ENCODE data around the gene KCTD8.

KCTD8 gene

DNA sequence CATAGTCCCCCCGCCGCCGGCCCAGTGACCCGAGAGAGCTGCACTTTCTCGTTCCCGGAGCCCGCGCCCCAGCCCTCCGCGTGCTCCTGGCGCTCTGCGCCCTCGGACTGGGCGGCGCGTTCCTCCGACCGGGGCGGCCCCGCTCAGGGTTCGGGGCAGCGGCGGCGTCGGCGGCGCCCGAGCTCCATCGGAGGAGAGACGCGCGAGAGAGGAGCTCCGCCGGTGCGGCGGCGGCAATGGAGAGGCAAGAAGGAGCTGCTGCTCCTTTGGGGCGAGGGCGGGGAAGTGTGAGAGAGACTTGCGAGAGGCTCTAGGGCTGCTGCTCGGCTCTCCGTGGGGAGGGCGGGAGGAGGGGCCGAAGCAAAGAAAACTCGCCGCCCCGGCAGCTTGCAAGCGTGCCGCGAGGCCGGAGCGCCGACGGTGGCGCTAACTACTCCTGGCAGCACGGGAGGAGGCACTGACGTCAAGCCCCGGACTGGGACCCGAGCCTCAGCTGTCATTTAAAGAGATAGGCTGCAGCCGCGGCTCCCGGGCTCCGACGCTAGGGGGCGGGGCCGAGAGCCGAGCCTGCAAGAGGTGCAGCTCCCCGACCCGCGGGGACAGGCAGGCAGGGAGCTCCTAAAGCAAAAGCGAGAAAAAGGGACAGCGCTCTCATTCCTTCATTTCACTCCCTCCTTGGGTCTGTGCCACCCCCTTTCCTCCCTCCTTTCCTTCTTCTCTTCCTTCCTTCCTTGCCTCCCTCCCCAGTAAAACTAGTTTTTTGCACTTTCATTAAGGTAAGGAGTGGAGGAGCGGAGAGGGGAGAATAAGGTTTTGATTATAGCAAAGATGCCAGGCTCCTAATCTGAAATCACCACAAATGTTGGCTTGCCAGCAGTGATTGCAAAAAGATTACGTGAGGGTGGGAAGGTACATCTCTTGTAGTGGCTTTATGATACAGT lies at the start of gene KCTD8:
Gene KCTD8, minus strand, starts transcription at position 289 of the 941 bp plus-strand sequence.
- H3K4me3 Mint-ChIP-seq = peak within 1 kb of the TSS; percentile 48
- no peaks in the 10 kb centered on the region for H3K4me1 Mint-ChIP-seq
- peaks cover 3% of the 10 kb centered on the region for H3K9me3 Mint-ChIP-seq
- ATAC-seq (peak; percentile 80), DNase-seq (ENCODE audit: low spot score in 2 of 2) (peak in 1 of 2 donors; percentile 58)
- H3K27ac Mint-ChIP-seq = no peak within 1 kb of the TSS
- H3K36me3 Mint-ChIP-seq = no peaks in the 10 kb centered on the region

DNA sequence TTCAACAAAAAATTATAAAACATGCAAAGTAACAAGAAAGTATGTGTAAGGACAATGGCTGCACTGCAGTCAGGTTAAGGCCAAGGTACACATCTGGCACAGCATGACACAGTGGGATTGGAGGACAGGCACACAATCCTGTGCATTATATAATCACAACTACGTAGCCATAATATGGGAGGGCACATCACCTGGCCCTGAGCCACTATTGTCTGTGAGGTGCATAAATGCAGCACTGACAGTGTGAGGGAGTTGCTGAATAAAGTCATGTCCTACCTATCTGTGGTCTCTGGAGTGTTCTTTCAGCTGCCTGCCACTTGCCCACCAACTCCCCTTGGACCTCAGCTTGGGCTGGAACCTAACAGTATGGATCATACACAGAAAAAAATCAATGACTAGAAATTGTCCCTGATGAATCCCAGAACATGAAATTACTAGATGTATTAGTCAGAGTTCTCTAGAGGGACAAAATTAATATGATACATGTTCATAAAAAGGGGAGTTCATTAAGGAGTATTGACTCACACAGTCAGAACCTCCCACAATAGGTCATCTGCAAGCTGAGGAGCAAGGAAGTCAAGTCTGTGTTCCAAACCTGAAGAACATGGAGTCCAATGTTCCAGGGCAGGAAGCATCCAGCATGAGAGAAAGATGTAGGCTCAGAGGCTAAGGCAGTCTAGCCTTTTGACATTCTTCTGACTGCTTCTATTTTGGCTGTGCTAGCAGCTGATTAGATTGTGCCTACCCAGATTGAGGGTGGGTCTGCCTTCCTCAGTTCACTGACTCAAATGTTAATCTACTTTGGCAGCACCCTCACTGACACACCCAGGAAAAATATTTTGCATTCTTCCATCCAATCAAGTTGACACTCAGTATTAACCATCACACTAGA lies 46.4 kb upstream of the KCTD8 start:
- Mint-ChIP-seq H3K4me1 (no peaks in the 10 kb centered on the region), H3K27ac (no peak overlapping the region), H3K9me3 (peaks cover 5% of the 10 kb centered on the region), H3K4me3 (no peak overlapping the region), H3K36me3 (no peaks in the 10 kb centered on the region)
- DNase-seq (ENCODE audit: low spot score in 2 of 2) (no peak), ATAC-seq (no peak)

DNA sequence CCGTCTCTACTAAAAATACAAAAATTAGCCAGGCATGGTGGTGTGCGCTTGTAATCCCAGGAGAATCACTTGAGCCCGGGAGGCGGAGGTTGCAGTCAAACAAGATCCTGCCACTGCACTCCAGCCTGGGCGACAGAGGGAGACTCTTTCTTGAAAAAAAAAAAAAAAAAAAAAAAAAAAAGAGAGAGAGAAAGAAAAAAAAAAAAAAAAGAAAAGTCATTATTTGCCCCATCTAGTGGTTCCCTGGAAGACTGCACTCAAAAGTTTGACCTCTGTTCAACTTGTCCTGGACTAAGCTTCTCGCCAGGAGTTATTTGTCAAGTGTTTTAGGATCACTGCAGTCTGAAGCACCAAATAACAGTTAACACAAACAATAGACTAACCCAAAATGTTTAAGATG lies 45.3 kb upstream of the KCTD8 start:
- H3K36me3 Mint-ChIP-seq = no peaks in the 10 kb centered on the region
- H3K4me3 Mint-ChIP-seq = no peak overlapping the region
- no peak overlapping the region for H3K27ac Mint-ChIP-seq
- ATAC-seq (no peak), DNase-seq (ENCODE audit: low spot score in 2 of 2) (no peak)
- no peaks in the 10 kb centered on the region for H3K9me3 Mint-ChIP-seq
- H3K4me1 Mint-ChIP-seq = no peaks in the 10 kb centered on the region

DNA sequence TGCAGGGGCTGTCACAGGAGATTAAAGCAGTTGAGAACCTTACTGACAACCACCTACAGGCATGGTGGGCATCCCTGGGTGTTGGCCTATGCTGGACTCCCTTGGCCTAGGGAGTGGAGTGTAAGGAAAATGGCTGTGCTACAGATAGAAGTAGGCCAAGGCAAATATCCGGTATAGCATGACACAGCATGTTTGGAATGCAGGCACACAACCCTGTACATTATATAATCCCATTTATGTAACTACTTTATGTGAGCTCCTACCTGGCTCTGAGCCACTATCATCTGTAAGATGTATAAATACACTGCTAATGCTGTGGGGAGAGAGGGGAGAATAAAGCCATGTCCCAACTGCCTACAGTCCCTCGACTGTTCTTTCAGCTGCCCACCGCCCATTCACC lies 38.7 kb upstream of the KCTD8 start:
- no peak for DNase-seq (ENCODE audit: low spot score in 2 of 2)
- H3K9me3 Mint-ChIP-seq = peaks cover 9% of the 10 kb centered on the region
- no peak overlapping the region for H3K27ac Mint-ChIP-seq
- H3K4me1 Mint-ChIP-seq = no peaks in the 10 kb centered on the region
- H3K36me3 Mint-ChIP-seq = no peaks in the 10 kb centered on the region
- ATAC-seq = no peak
- H3K4me3 Mint-ChIP-seq = no peak overlapping the region

DNA sequence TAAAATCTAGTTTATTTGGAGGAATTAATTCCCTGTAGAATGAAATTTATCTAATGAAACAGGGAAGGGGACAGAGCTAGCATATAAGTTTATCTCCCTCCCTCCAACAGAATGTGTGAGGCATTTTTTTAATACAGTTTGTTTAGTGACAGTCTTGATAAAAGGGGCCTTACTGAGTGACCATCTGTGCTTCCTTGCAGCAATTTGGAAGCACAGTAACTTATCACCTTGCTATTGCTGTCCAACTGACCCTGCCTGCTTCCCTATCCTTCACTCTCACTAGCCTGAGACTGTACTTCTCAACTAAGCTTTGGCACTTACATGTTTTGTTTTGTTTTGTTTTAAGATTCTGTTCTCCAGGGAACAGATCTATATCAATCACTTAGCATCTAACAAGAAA lies 31.1 kb upstream of the KCTD8 start:
- Mint-ChIP-seq H3K27ac (no peak overlapping the region), H3K4me1 (no peaks in the 10 kb centered on the region), H3K9me3 (peaks cover 12% of the 10 kb centered on the region), H3K4me3 (no peak overlapping the region), H3K36me3 (no peaks in the 10 kb centered on the region)
- DNase-seq (ENCODE audit: low spot score in 2 of 2) (no peak), ATAC-seq (no peak)

DNA sequence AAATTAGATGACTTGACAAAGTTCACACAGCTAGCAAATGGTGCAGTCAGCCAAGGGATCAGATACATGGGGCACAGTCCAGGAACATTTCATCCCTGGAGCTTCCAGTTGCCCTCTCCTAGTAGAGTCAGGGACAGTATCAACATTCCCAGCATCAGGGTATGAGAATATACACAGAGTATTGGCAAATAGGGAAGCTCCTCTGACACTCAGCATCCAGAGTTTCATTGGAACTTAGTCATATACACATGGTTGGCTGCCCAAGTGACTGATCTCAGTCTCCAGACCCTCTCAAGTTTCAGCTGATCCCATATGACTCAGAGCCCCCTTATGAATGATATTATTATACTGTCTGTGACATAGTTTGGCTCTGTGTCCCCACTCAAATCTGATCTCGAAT lies 13.7 kb upstream of the KCTD8 start:
- Mint-ChIP-seq H3K36me3 (no peaks in the 10 kb centered on the region), H3K27ac (no peak overlapping the region), H3K9me3 (peaks cover 5% of the 10 kb centered on the region), H3K4me1 (no peaks in the 10 kb centered on the region), H3K4me3 (no peak overlapping the region)
- no peak for ATAC-seq
- no peak for DNase-seq (ENCODE audit: low spot score in 2 of 2)

DNA sequence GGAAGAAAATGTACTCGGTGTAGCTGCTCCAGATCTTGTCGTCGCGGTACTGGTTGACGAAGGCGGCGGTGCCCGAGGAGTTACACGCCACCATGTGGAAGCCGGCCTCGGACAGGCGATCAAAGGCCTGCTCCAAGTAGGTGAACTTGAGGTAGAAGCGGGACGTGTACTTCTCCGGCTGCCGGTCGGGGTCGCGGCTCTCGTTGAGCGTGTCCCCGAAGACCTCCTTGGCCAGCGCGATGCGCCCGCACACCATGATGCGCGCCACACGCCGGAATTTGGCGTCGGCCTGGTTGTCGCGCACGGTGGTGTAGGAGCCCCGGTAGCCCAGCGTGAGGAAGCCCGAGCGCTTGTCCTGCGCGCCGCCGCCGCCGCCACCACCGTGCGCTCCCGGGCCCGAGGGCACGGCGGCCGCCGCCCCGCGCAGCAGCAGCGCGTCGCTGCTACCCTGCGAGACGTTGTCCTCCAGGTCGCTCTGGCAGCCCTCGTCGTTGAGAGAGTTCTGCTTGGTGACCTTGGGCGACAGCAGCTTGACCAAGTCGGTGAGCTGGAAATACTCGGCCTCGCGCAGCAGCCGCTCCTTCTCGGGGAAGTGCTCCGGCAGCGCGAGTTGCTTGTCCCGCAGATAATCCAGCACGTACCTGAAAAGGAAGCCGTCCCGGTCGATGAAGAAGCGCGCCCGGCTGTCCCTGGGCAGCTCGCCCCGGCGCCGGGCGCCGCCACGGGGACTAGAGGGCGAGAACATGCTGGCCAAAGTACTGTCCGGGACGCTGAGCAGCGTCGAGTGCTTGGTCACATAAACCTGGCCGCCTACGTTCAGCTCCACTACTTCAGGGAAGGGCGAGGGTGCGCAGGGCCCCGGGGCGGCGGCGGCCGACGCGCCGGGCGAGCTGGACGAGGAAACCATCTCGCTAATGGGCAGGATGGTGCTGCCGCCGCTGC lies 775 bp downstream of the KCTD8 start:
- no peak overlapping the region for H3K4me3 Mint-ChIP-seq
- no peak for ATAC-seq

DNA sequence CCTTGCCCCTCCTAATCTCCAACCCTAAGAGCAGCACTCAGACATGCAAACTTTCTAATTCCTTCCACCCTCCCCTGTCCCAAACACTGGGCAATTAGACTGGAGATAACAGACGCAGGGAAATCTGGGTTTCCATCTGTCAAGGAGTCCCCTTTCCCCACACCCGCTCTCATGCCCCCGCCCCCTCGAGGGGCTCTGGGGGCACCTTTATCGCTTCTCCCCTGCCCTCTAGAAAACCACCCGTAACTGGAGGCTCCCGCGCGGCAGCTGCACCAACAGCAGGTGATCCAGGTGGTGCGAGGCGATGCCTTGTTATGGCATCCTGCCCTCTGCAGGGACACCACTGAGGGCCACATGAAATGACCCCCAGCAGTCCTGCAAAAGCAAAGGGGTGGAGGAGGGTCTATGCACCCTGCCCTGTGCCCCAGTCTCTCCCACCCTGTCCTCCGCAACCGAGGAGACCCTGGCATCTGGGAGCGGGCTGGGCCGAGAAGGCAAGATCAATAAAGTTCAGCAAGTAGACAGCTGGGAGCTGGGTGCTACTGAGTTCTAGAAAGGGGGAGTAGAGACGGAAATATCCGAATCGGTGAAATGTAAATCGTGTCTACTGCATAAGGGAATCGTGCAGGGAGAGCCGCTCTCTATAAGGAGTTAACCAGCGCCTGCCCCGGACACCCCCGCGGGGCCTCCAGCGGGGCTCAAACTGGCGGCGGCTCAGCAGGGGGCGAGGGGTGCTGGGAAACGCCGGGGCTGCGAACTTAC lies 1.6 kb downstream of the KCTD8 start:
- H3K27ac Mint-ChIP-seq = no peak overlapping the region
- H3K4me1 Mint-ChIP-seq = no peaks in the 10 kb centered on the region

More for the DNA sequence above, 775 bp downstream of the KCTD8 start:
- Mint-ChIP-seq H3K4me1 (no peaks in the 10 kb centered on the region), H3K9me3 (peaks cover 3% of the 10 kb centered on the region), H3K36me3 (no peaks in the 10 kb centered on the region), H3K27ac (no peak overlapping the region)
- DNase-seq (ENCODE audit: low spot score in 2 of 2) = no peak

DNA sequence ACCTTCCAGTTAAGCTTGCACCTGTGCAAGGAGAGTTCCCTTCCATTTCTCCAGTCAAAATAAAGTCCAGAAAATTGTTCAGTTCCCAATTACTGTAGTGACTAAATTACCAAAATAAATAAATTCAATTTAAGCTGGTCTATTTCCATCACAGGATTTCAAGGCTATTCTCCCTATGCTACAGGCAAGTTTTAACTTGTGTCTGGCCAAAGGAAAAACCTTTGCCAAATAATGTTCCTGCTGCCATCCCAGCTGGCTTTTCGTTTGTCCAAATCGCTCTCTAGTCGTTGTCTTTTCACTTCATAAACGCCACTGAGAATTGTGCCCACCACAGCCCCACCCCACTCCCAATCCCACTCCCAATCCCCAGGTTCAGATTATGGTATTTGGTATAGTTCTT lies 2.4 kb downstream of the KCTD8 start:
- no peak for DNase-seq (ENCODE audit: low spot score in 2 of 2)
- Mint-ChIP-seq H3K27ac (no peak overlapping the region), H3K4me3 (no peak overlapping the region)

More for the DNA sequence above, 1.6 kb downstream of the KCTD8 start:
- ATAC-seq (no peak), DNase-seq (ENCODE audit: low spot score in 2 of 2) (no peak)
- H3K4me3 Mint-ChIP-seq = no peak overlapping the region
- peaks cover 3% of the 10 kb centered on the region for H3K9me3 Mint-ChIP-seq
- H3K36me3 Mint-ChIP-seq = no peaks in the 10 kb centered on the region

DNA sequence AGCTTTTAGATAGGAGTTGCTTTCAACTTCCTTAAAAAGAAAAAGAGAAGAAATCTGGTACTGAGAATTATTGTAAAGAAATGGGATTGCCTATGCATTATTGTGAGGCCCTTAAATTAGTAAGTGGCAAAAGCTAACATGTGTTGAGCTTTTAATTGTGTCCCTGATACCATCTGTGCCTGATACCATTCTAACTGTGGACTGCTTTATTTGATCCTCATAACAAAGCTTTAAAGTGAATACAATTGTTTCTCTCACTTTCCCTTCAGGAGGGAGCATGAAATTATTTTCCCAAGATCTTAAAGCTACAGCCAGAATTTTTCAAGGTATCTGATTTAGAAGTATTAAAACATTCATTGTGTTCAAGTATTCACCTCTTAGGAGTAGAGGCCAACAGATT lies 9.9 kb downstream of the KCTD8 start:
- H3K4me1 Mint-ChIP-seq = no peaks in the 10 kb centered on the region
- H3K9me3 Mint-ChIP-seq = no peaks in the 10 kb centered on the region
- ATAC-seq (no peak), DNase-seq (ENCODE audit: low spot score in 2 of 2) (no peak)
- no peaks in the 10 kb centered on the region for H3K36me3 Mint-ChIP-seq
- no peak overlapping the region for H3K27ac Mint-ChIP-seq
- H3K4me3 Mint-ChIP-seq = no peak overlapping the region

More for the DNA sequence above, 2.4 kb downstream of the KCTD8 start:
- Mint-ChIP-seq H3K4me1 (no peaks in the 10 kb centered on the region), H3K36me3 (no peaks in the 10 kb centered on the region), H3K9me3 (peaks cover 3% of the 10 kb centered on the region)
- no peak for ATAC-seq

DNA sequence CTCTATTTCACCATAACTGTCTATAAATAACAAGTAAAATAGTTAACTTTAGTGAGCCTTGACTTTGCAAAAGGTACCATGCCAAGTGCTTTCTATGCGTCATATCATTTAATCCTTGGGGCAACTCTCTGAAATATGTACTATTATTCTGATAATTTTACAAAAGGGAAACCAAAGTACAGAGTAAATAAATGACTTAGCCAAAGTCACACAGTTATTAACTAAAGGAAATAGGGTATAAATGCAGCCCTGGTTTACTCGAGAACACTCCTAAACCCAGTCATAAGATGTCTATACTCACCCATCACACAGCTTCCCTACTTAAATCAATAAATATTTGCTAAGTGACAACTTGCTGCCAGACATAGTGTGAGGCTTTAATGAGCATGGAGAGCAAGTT lies 14.4 kb downstream of the KCTD8 start:
- H3K4me1 Mint-ChIP-seq = no peaks in the 10 kb centered on the region
- peaks cover 12% of the 10 kb centered on the region for H3K9me3 Mint-ChIP-seq
- H3K36me3 Mint-ChIP-seq = no peaks in the 10 kb centered on the region
- ATAC-seq (no peak), DNase-seq (ENCODE audit: low spot score in 2 of 2) (no peak)
- no peak overlapping the region for H3K27ac Mint-ChIP-seq
- no peak overlapping the region for H3K4me3 Mint-ChIP-seq

DNA sequence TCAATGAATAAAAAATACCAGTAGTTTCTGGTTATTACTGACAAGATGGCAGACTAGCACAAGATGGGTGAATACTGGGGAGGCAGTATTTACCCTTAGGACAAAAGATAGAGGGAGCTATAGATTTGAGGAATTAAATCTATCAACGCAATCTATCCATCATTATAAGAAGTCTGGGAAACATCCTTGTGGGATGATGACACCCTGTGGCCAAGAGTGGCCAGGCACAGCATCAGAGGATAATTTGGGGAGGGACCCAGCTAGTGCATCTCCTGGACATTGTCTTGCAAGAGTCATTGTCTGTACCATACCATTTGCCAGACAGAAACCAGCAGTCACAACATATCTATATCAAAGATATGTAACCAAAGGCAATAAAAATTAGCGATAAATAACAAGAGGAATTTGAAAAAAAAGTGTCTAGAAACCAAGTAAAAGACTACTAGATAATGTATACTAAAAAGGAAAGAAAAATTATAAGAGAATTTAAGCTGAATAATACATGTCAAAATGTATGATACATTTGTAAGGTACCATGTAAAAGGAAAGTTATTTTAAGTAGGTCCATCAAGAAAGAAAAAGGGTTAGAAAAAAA lies 22.9 kb downstream of the KCTD8 start:
- Mint-ChIP-seq H3K4me3 (no peak overlapping the region), H3K36me3 (no peaks in the 10 kb centered on the region), H3K4me1 (no peaks in the 10 kb centered on the region), H3K27ac (no peak overlapping the region), H3K9me3 (peaks cover 19% of the 10 kb centered on the region)
- no peak for ATAC-seq
- no peak for DNase-seq (ENCODE audit: low spot score in 2 of 2)

DNA sequence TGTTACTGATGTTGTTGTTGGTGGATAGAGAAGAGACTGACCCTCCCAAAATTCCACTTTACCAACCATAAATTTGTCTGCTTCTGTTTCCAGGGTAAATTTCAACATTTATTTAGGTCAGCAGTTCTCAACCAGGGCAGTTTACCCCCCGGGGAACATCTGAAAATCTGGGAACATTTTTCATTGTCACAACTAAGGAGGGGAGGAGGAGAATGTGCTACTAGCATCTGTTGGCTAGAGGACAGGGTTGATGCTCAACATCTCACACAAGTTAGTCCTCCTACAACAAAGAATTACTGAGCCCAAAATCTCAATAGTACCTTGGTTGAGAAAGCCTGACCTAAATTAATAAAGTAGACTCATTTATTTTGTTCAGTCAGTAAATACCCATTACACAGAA lies 25.7 kb downstream of the KCTD8 start:
- no peaks in the 10 kb centered on the region for H3K36me3 Mint-ChIP-seq
- peaks cover 12% of the 10 kb centered on the region for H3K9me3 Mint-ChIP-seq
- no peak for ATAC-seq
- no peaks in the 10 kb centered on the region for H3K4me1 Mint-ChIP-seq
- H3K27ac Mint-ChIP-seq = no peak overlapping the region
- no peak overlapping the region for H3K4me3 Mint-ChIP-seq
- no peak for DNase-seq (ENCODE audit: low spot score in 2 of 2)

Measured in stimulated activated effector memory CD8-positive, alpha-beta T cell treated with anti-CD3 and anti-CD28 coated beads, Interleukin-12 subunit alpha, Interleukin-12 subunit beta, amount 100 ng/mL, for 72 hours (primary cell).